NK-92 treated with Interleukin-12 subunit alpha and Interleukin-12 subunit beta, amount 100 ng/mL, for 24 hours (cell line): ENCODE data around the gene EVI5.
"Not testable (repeated sequence)": the region's sequence is repeated elsewhere in the genome, so short reads cannot be mapped to it uniquely, and the experiment has no call there.

Experiments used
- DNase-seq: peaks from one replicate; lab custom pipeline; 2025; lab: John Stamatoyannopoulos, UW

EVI5 gene

DNA sequence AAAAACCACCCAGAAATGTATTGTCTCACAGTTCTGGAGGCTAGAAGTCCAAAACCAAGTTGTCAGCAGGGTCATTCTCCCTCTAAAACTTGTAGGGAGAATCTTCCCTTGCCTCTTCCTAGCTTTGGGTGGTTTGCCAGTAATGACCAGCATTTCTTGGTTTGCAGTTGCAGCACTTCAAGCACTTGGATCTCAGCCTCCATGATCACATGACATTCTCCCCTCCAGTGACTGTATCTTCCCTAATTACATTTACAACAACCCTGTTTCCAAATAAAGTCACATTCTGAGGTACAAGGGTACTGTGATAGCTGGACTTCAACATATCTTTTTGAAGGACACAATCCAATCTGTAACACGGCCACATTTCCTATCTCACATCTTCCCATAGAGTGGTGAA is 37.2 kb downstream of the EVI5 start:
- no peak for DNase-seq

DNA sequence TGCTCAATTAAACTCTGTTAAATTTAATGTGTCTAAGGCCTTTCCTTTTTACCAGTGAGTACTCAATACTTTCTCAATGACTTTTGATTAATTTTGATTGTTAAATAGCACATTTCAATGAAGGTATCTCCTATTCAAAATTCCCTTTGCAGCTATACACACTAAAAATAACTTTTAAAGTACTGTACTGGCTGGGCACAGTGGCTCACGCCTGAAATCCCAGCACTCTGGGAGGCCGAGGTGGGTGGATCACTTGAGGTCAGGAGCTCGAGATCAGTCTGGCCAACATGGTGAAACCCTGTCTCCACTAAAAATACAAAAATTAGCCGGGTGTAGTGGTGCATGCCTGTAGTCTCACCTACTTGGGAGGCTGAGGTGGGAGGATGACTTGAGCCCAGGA is 38.7 kb downstream of the EVI5 start:
- DNase-seq, result not testable (repeated sequence)

- no peak for DNase-seq
These were observed 41.7 kb downstream of the EVI5 start for GRCh38 chr1:92743221-92743620.

- DNase-seq, result no peak
These were observed 45.0 kb downstream of the EVI5 start for GRCh38 chr1:92739669-92740524.

DNA sequence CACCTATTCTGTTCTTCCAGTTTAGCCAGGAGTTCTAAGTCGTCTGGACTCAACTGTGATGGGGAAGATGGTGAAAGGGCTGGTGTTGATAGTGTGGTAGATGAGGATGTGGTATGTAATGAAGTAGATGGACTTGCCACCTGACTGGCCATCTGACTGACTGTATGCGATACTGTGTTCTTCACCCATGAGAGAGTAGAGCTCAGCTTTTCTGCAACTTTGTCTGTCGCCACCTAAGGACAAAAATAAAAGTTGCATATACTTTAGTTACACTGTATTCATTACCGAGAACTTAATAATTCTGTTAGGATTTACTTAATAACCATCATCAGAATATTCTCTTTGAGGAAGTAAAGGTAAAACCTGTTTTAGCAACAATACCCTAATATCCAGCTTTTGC is 48.5 kb downstream of the EVI5 start:
- DNase-seq, result no peak

DNA sequence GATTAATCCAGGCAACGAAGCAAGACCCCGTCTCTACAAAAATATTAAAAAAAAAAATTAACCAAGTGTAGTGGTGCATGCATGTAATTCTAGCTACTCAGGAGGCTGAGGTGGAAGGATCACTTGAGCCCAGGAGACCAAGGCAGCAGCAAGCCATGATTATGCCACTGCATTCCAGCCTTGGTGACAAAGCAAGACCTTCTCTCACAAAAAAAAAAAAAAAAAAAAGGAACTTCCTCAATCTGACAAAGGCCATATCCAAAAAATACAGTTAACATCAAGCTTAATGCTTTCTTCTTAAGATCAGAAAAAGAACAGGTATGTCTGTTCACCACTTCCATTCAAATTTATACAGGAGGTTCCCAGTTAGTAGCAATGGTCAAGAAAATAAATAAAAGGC is 54.4 kb downstream of the EVI5 start:
- no peak for DNase-seq

GRCh38 chr1:92728697-92729096 is 56.2 kb downstream of the EVI5 start:
- no peak for DNase-seq

DNA sequence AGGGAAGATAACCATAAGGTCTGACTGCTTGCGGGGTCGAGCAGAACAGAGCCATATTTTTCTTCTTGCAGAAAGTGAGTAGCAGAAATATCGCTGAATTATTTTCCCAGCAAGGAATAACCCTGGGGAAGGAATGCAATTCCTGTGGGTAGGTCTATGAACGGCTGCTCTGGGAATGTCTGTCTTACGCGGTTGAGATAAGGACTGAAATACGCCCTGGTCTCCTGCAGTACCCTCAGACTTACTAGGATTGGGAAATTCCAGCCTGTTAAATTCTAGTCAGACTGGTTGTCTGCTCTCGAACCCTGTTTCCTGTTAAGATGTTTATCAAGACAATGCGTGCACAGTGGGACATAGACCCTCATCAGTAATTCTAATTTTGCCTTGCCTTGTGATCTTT is 61.2 kb downstream of the EVI5 start:
- not testable (repeated sequence) for DNase-seq

GRCh38 chr1:92721886-92722285 is 63.0 kb downstream of the EVI5 start:
- DNase-seq, result no peak

- DNase-seq, result not testable (repeated sequence)
These were observed 63.8 kb downstream of the EVI5 start for GRCh38 chr1:92721157-92721556.

DNA sequence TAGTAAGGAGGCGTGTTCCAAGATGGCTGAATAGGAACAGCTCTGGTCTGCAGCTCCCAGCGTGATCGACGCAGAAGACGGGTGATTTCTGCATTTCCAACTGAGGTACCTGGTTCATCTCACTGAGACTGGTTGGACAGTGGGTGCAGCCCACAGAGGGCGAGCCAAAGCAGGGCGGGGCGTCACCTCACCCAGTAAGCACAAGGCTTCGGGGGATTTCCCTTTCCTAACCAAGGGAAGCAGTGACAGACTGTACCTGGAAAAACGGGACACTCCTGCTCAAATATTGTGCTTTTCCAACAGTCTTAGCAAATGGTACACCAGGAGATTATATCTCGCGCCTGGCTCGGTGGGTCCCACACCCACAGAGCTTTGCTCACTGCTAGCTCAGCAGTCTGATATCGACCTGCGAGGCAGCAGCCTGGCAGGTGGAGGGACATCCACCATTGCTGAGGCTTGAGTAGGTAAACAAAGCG is 69.4 kb downstream of the EVI5 start:
- not testable (repeated sequence) for DNase-seq

DNA sequence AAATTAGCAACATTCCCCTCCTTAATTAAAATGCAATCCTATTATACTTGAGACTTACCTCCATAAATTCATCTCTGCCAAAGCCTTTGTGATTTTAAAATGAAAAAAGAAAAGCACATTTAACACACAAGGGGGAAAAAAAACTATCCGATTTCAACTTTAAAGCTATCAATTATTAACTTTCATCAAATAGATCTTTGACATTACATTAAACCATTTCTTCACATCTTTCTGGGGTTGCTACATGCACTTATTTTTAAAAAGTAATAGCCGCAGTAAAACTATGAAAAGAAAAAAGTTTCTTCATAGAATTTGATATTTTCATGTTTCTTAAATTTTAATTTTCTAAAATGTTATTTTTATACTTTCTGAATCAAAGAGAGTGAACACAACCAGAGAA is 71.0 kb downstream of the EVI5 start:
- DNase-seq, result no peak

DNA sequence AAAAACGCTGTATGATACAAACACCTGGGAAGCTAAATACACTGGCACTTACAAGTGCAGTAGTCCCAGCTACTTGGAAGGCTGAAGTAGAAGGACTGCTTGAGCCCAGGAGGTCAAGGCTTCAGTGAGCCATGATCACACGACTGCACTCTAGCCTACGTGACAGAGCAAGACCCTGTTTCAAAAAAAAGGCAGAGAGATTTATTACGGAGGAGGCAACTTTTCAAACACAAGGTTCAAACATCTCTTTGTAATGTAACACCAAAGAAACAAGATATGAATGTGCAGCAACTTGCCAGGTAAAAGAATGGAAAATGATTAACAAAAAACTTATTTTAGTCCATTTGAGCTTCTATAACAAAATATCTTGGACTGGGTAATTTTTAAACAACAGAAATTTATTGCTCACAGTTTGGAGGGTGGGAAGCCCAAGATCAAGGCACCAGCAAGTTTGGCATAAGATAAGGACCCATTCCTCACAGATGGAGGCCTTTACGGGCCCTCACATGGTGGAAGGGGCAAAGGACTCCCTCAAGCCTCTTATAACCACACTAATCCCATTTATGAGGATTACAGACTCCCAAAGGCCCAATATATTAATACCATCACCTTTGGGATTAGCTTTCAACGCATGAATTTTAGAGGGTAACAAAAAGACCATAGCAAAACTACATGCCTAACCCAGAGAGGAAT is 73.3 kb downstream of the EVI5 start:
- no peak for DNase-seq

DNA sequence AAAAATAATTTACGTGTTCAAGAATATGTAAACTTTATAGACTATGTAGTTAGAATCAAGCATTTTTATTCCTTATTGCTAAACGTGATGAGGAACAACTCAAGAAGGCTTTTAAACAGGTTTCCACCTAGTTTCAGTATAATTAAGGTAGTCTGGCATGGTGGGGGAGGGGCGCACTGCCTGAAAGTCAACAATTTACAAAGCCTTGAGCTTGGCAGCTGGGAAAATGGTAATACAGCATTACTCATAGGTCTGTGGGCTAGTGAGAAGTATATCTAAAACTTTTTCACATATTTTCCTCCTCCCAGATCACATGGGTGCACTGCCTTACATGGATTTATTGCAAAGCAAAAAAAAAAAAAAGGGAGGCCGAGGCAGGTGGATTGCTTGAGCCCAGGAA is 75.2 kb downstream of the EVI5 start:
- DNase-seq, result no peak

DNA sequence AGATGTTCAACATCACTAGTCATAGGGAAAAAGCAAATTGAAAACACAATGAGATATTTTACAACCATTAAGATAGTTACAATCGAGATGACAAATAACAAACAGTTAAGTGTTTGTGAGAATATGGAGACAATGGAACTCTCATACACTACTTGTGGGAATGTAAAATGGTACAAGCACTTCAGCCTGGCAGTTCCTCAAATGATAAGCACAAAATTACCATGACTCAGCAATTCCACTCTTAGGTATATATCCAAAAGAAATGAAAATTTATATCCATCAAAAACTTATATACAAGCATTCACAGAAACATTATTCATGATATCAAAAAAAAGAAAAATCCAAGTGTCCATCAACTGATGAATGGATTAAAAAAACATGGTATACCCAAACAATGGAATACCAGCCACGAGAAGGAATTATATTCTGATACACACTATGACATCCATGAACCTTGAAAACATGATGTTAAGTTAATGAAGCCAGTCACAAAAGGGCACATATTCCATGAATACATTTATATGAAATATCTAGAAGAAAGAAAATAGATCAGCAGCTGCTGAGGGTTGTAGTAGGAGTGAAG is 76.4 kb downstream of the EVI5 start:
- no peak for DNase-seq

DNA sequence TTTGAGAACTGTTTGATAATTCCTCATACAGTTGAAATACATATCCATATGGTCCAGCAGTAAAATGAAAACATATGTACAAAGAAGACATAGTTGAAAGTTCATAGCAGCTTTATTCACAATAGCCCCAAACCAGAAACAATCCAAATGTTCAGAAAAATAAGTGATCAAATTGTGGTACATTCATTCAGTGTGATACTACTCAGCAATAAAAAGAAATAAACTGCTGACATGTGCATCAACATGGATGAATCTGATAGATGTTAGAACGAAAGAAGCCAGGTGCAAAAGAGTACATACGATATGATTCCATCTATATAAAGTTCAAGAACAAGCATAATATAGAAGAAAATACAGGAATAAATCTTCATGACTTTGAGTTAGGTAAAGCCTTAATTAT is 77.2 kb downstream of the EVI5 start:
- DNase-seq, result no peak

- DNase-seq, result no peak
These were observed 77.6 kb downstream of the EVI5 start for GRCh38 chr1:92707292-92707691.

DNA sequence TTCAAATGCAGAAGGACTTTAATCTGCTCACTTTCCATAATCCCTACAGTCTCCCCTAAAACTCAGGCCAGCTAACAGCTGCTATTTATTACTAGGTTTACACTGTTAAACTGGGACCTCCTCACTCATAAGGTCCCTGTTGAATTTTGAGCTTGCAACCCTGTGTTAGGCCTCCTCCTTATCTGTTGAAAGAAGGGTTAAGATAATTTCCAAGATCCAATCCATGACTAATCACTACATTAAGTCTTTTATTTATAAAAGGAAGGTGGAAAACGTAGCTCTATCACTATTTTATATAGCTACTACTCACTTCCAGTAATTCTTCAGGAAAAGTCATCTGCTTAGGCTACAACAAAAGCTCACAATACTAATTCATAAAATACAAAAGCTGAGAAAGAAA is 79.5 kb downstream of the EVI5 start:
- no peak for DNase-seq

- DNase-seq, result no peak
These were observed 83.8 kb downstream of the EVI5 start for GRCh38 chr1:92701147-92701546.

DNA sequence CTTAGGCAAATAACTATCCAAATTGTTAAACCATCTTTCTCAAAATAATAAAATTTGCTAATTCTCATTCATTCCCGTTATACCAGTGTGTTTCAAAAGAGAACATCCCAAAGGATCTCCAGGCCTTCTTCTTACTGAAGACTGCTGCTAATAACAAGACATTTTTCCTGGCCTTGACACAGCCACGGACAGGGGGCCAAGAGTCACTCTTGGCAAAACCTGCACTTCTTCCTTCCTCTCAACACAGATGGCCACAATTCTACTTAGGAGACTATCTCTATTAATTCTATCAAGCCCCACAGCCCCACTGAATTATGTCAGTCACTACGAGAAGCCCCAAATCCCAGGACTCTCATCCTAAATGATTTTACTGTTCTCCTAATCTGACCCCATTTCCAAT is 86.0 kb downstream of the EVI5 start:
- DNase-seq, result no peak

- no peak for DNase-seq
These were observed 89.8 kb downstream of the EVI5 start for GRCh38 chr1:92695104-92695503.

DNA sequence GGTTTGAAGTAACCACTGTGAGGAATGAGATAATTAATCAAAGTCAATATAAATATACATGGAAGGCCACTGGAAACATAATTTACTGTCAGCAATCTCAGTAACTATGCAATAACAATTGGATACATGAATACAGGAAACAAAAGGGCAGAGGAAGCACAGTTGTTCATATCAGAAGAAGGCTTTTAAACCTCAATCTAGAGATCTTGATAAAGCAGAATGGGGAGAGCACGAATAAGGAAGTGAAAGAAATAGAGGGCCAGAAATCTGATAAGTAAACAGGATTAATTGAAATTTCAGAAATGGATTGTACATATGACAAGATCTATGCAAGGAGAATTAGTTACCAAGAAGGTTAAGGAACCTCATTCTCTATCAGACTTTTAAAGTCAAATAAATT is 93.0 kb downstream of the EVI5 start:
- DNase-seq, result no peak
